Ascending aorta (tissue), 2 donors: ENCODE data around the gene KMT2A. TPM values are rescaled to one million over a fixed set of nuclear protein-coding genes. Genes with fewer than 3 reads are reported as not detected.
"Not testable (repeated sequence)": the region's sequence is repeated elsewhere in the genome, so short reads cannot be mapped to it uniquely, and the experiment has no call there.

ENCODE experiments used
- DNase-seq, 2 donors: peaks; one replicate each; pipeline ENCODE4 v3.0.0-alpha.2; 2019; ENCODE audit warnings: low spot score in 2 of 2
- H3K27ac ChIP-seq, 2 donors: fragments of 200-600 bp; sonication (generic); one replicate each; pipeline ENCODE4 v1.5.1; 2016 to 2017; ENCODE audit warnings: mild to moderate bottlenecking in 1 of 2
- H3K27me3 ChIP-seq: fragments of 200-600 bp; sonication (generic); one replicate; pipeline ENCODE4 v1.5.1; 2017
- H3K36me3 ChIP-seq, 2 donors: fragments of 200-600 bp; sonication (generic); one replicate each; pipeline ENCODE4 v1.5.1; 2016
- H3K4me1 ChIP-seq, 2 donors: fragments of 200-600 bp; sonication (generic); one replicate each; pipeline ENCODE4 v1.5.1; 2016 to 2017; ENCODE audit warnings: mild to moderate bottlenecking in 1 of 2
- H3K4me3 ChIP-seq, 2 donors: fragments of 200-600 bp; sonication (generic); one replicate each; pipeline ENCODE4 v1.5.1; 2016 to 2017; ENCODE audit warnings: mild to moderate bottlenecking in 1 of 2
- H3K9me3 ChIP-seq, 2 donors: fragments of 200-600 bp; sonication (generic); one replicate each; pipeline ENCODE4 v1.5.1; 2016
- intact Hi-C: fragments of 100-400 bp; cut with DNase I; formaldehyde crosslinking; loops from one replicate; pipeline ENCODE4 v1.15.1; 2023
- total RNA-seq: library from RNA; depleted of rRNA; stranded (reverse); fragments of >200 nt; gene quantifications from one replicate; pipeline ENCODE4 v1.1.0, GENCODE V29; 2016
- TF ChIP-seq, protein P1 (sequence below), 3 experiments: fragments of 200-600 bp in 2 of 3; fragments of 450-650 bp in 1 of 3; sonication (generic) in 2 of 3; IDR thresholded peaks; one replicate each; pipeline ENCODE4 v1.5.1; 2016 to 2019; ENCODE audit warnings: antibody characterized with exemption in 3 of 3, mild to moderate bottlenecking in 1 of 3, moderate library complexity in 1 of 3

KMT2A gene
- total RNA-seq, 1 donor from 2014 or later = 61.3 TPM

DNA sequence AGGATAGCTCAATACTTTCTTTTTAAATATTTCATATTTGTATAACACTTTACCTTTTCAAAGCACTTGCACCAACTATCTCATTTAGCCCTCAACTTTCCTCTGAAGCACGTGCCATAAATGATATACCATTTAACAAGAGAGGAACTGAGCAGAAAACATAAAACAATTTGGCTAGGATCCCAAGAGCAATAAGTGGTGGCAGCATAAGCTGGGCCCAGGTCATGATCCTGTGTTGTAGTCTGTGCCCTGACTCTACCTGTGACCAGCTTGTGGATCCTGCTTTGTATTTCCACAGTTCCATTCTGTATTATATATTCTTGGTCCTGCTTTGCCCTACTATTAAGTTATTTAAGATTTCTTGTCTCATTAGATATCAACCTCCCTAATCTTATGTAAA, 23.4 kb upstream of the KMT2A start:
- Histone ChIP-seq H3K36me3 (peaks cover 6 to 22% of the 10 kb centered on the region in 2 donors), H3K4me3 (no peak overlapping the region), H3K9me3 (no peaks in the 10 kb centered on the region), H3K27me3 (no peaks in the 10 kb centered on the region), H3K27ac (no peak overlapping the region), H3K4me1 (no peaks in the 10 kb centered on the region)
- DNase-seq = no peak
- TF ChIP-seq, protein P1, sequence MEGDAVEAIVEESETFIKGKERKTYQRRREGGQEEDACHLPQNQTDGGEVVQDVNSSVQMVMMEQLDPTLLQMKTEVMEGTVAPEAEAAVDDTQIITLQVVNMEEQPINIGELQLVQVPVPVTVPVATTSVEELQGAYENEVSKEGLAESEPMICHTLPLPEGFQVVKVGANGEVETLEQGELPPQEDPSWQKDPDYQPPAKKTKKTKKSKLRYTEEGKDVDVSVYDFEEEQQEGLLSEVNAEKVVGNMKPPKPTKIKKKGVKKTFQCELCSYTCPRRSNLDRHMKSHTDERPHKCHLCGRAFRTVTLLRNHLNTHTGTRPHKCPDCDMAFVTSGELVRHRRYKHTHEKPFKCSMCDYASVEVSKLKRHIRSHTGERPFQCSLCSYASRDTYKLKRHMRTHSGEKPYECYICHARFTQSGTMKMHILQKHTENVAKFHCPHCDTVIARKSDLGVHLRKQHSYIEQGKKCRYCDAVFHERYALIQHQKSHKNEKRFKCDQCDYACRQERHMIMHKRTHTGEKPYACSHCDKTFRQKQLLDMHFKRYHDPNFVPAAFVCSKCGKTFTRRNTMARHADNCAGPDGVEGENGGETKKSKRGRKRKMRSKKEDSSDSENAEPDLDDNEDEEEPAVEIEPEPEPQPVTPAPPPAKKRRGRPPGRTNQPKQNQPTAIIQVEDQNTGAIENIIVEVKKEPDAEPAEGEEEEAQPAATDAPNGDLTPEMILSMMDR (IDR thresholded peaks at IDR 0.05) = no peak
- intact Hi-C loops = no loop called here

DNA sequence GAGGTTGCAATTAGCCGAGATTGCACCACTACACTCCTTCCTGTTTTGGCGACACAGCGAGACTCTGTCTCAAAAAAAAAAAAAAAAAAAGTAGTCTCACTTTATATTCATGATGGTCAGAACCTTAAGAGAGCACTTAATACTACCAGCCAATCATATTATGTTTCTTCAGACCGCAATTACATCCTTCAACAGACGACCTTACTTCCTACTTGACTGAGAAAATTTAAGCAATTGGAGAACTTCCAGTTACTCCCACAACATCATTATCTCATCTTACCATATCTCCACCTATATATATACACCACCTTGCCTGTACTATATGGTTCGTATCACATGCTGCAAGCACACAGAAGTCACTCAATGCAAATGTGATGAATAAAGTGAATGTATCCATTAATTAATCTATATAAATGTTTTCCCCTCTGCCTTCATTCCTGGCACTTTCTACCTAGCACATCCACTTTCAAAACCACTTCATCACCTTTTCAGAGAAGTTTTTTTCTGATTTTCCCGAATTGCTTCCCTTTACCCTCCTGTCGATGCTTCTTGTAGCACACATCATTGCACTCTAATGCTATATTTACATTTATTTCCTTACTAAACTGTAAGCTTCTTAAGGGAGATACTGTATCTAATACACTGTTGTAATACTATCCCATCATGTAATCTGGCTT, 21.1 kb upstream of the KMT2A start:
- TF ChIP-seq, protein P1 (IDR thresholded peaks at IDR 0.05) = no peak
- H3K9me3 ChIP-seq = no peaks in the 10 kb centered on the region
- no peak overlapping the region for H3K27ac ChIP-seq
- intact Hi-C loops = no loop called here
- no peak for DNase-seq
- H3K4me1 ChIP-seq = no peaks in the 10 kb centered on the region
- H3K4me3 ChIP-seq = no peak overlapping the region
- peaks cover 0 to 9% of the 10 kb centered on the region in 2 donors for H3K36me3 ChIP-seq
- H3K27me3 ChIP-seq = no peaks in the 10 kb centered on the region

DNA sequence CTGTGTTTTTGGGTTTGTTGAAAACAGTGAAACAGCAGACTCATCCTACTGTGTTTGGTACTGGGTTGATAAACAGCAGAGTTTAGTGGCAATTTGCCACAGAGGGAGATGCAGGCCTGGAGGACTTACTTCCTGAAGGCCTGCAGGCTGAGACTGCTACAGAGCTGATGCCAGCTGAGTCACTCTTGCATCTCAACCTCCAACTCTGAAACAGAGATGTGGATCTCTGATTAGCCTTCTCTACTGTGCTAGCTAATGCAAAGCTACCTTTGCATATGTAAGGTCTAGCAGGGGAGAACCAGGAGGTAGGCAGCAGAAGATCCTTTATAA, 20.6 kb upstream of the KMT2A start:
- no peak for DNase-seq
- Histone ChIP-seq H3K4me3 (no peak overlapping the region), H3K27me3 (no peaks in the 10 kb centered on the region), H3K9me3 (no peaks in the 10 kb centered on the region), H3K4me1 (no peaks in the 10 kb centered on the region), H3K27ac (no peak overlapping the region), H3K36me3 (peaks cover 0 to 5% of the 10 kb centered on the region in 2 donors)
- intact Hi-C loops = no loop called here
- TF ChIP-seq, protein P1 (IDR thresholded peaks at IDR 0.05) = no peak

DNA sequence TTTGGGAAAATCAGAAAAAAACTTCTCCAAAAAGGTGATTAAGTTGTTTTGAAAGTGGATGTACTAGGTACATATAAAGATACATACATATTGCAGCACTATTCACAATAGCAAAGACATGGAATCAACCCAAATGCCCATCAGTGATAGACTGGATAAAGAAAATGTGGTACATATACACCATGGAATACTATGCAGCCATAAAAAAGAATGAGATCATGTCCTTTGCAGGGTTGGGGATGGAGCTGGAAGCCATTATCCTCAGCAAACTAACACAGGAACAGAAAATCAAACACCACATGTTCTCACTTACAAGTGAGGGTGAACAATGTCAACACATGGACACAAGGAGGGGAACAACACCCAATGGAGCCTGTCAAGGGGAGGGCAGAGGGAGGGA, 19.4 kb upstream of the KMT2A start:
- H3K4me3 ChIP-seq, intact Hi-C loops, H3K27ac ChIP-seq, H3K4me1 ChIP-seq, DNase-seq, H3K9me3 ChIP-seq, H3K36me3 ChIP-seq, H3K27me3 ChIP-seq: not testable (repeated sequence)

DNA sequence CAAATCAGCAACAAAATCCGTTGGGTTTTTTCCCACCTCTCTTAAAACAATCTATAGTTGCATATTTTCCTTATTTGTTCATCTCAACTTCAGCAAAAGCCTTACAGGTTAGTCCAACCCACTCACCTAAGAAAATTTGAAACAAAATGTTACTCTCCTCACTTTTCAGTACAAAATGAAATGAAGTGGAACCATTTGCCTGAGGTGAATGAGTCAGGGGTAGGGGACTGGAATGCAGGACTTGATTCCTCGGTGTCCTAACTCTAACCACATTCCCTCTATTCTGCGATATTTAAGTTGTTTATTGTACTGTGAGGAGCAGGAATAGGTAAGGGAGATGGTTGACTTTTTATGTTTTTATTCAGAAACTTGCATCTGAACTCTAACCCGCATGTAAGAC, 18.5 kb upstream of the KMT2A start:
- Histone ChIP-seq H3K27ac (no peak overlapping the region), H3K4me1 (no peaks in the 10 kb centered on the region)
- no peak for DNase-seq

DNA sequence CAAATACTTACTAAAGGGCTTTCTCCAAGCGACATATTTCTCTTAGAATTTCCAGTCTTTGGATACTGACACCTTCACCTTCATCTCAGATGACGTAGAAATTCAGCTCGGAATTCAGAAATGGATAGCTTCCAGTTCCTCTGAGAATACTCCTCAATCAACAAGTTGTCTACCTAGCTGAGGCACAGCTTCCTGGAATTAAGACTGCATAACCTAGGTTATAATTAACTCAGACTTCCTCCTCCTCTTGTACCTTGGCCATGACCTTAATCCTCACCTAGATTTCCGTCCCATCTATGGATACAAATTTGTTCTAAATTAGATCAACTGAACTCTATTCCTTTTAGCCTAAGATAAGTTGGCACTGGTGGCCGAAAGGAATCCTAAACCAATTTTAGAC, 17.5 kb upstream of the KMT2A start:
- H3K9me3 ChIP-seq = no peaks in the 10 kb centered on the region
- no peak overlapping the region for H3K27ac ChIP-seq
- TF ChIP-seq, protein P1 (IDR thresholded peaks at IDR 0.05) = no peak
- H3K27me3 ChIP-seq = no peaks in the 10 kb centered on the region
- H3K4me3 ChIP-seq = no peak overlapping the region
- H3K4me1 ChIP-seq = no peaks in the 10 kb centered on the region
- no peak for DNase-seq
- intact Hi-C loops = no loop called here
- peaks cover 0 to 4% of the 10 kb centered on the region in 2 donors for H3K36me3 ChIP-seq

More for the DNA sequence above, 18.5 kb upstream of the KMT2A start:
- no peak overlapping the region for H3K4me3 ChIP-seq
- no peaks in the 10 kb centered on the region for H3K9me3 ChIP-seq
- intact Hi-C loops = no loop called here
- H3K36me3 ChIP-seq = peaks cover 0 to 5% of the 10 kb centered on the region in 2 donors
- TF ChIP-seq, protein P1 (IDR thresholded peaks at IDR 0.05) = no peak
- no peaks in the 10 kb centered on the region for H3K27me3 ChIP-seq
